Neutrophil (primary cell): ENCODE results near the gene EPHA2.

Experiments
- H3K27ac ChIP-seq: fragments of 200-600 bp; sonication (generic); 2 replicates; pipeline ENCODE4 v1.5.1; 2016; ENCODE audit warnings: mild to moderate bottlenecking, moderate library complexity
- H3K27me3 ChIP-seq: fragments of 200-600 bp; sonication (generic); 2 replicates; pipeline ENCODE4 v1.6.0; 2016; ENCODE audit warnings: mild to moderate bottlenecking
- H3K36me3 ChIP-seq: fragments of 200-600 bp; sonication (generic); 2 replicates; pipeline ENCODE4 v1.5.1; 2017
- H3K4me1 ChIP-seq, 2 experiments: fragments of 200-600 bp in 1 of 2; sonication (generic) in 1 of 2; 1 replicate in 1 of 2; 2 replicates in 1 of 2; pipeline versions ENCODE4 v1.5.1 to v1.6.1; 2013 to 2016; ENCODE audit warnings: low read depth in 1 of 2, low read length in 1 of 2, mild to moderate bottlenecking in 1 of 2, moderate library complexity in 1 of 2; ENCODE audit not compliant: control insufficient read depth in 1 of 2, insufficient read depth in 1 of 2
- H3K4me3 ChIP-seq, 2 experiments: fragments of 200-600 bp in 1 of 2; sonication (generic) in 1 of 2; 1 replicate in 1 of 2; 2 replicates in 1 of 2; pipeline ENCODE4 v1.5.1; 2013 to 2016; ENCODE audit warnings: low read depth in 1 of 2, low read length in 1 of 2, mild to moderate bottlenecking in 1 of 2, moderate library complexity in 1 of 2
- H3K9me3 ChIP-seq: fragments of 200-600 bp; sonication (generic); 2 replicates; pipeline ENCODE4 v1.5.1; 2016
- CTCF ChIP-seq: fragments of 200-600 bp; sonication (generic); IDR thresholded peaks from 2 replicates; pipeline ENCODE4 v1.5.1; 2016; ENCODE audit warnings: antibody characterized with exemption

The EPHA2 gene

GRCh38 chr1:16175610-16176553 is 20.0 kb upstream of the EPHA2 start:
- Histone ChIP-seq H3K9me3 (no peaks in the 10 kb centered on the region), H3K36me3 (no peaks in the 10 kb centered on the region), H3K4me3 (no peak overlapping the region), H3K27me3 (peaks cover 38% of the 10 kb centered on the region), H3K27ac (no peak overlapping the region), H3K4me1 (peaks cover 0 to 5% of the 10 kb centered on the region in 2 experiments)
- TF ChIP-seq CTCF = no peak

GRCh38 chr1:16174886-16175598 is 19.2 kb upstream of the EPHA2 start:
- H3K36me3 ChIP-seq = no peaks in the 10 kb centered on the region
- TF ChIP-seq CTCF = no peak
- no peaks in the 10 kb centered on the region for H3K9me3 ChIP-seq
- H3K27ac ChIP-seq = no peak overlapping the region
- peaks cover 0 to 5% of the 10 kb centered on the region in 2 experiments for H3K4me1 ChIP-seq
- no peak overlapping the region for H3K4me3 ChIP-seq
- H3K27me3 ChIP-seq = peaks cover 44% of the 10 kb centered on the region

- Histone ChIP-seq H3K36me3 (no peaks in the 10 kb centered on the region), H3K27me3 (peaks cover 51% of the 10 kb centered on the region), H3K4me3 (no peak overlapping the region), H3K9me3 (no peaks in the 10 kb centered on the region), H3K27ac (no peak overlapping the region), H3K4me1 (peaks cover 0 to 5% of the 10 kb centered on the region in 2 experiments)
- TF ChIP-seq CTCF = no peak
Observed at GRCh38 chr1:16174261-16174868, 18.5 kb upstream of the EPHA2 start.

- Histone ChIP-seq H3K4me3 (no peak overlapping the region), H3K9me3 (no peaks in the 10 kb centered on the region), H3K27me3 (peaks cover 58% of the 10 kb centered on the region), H3K27ac (no peak overlapping the region), H3K4me1 (peaks cover 0 to 5% of the 10 kb centered on the region in 2 experiments), H3K36me3 (no peaks in the 10 kb centered on the region)
- TF ChIP-seq CTCF = no peak
Observed at GRCh38 chr1:16173447-16174260, 17.8 kb upstream of the EPHA2 start.

- no peak for TF ChIP-seq CTCF
- Histone ChIP-seq H3K4me1 (peaks cover 0 to 5% of the 10 kb centered on the region in 2 experiments), H3K27ac (no peak overlapping the region), H3K4me3 (no peak overlapping the region), H3K36me3 (no peaks in the 10 kb centered on the region), H3K27me3 (peaks cover 64% of the 10 kb centered on the region), H3K9me3 (no peaks in the 10 kb centered on the region)
Observed at GRCh38 chr1:16172964-16173446, 17.1 kb upstream of the EPHA2 start.
